BJ (cell line): ENCODE data around the gene RGS6. TPM values are rescaled to one million over a fixed set of nuclear protein-coding genes. Genes with fewer than 3 reads are reported as not detected.

Experiments
- CTCF ChIA-PET: fragments of 350-600 bp; formaldehyde crosslinking; extraction: SDS; loops from one replicate; lab custom pipeline; 2021; ENCODE audit warnings: antibody characterized with exemption, inconsistent platforms; lab: Yijun Ruan, JAX
- POLR2A ChIA-PET: fragments of 300-600 bp; sonication (Branson Sonifier 250); formaldehyde crosslinking; extraction: SDS; loops from one replicate; lab custom pipeline; 2021; ENCODE audit warnings: antibody characterized with exemption; lab: Charles Lee
- DNase-seq: peaks from one replicate; pipeline ENCODE4 v3.0.0-alpha.2; 2011; ENCODE audit warnings: low read depth
- H3K27me3 ChIP-seq: 2 replicates; pipeline ENCODE4 v1.6.0; 2011; ENCODE audit warnings: low read length; ENCODE audit not compliant: control insufficient read depth, insufficient read depth
- H3K36me3 ChIP-seq: 2 replicates; pipeline ENCODE4 v1.5.1; 2011; ENCODE audit warnings: low read length; ENCODE audit not compliant: control insufficient read depth, insufficient read depth
- H3K4me3 ChIP-seq: 2 replicates; pipeline ENCODE4 v1.5.1; 2011; ENCODE audit warnings: low read depth, mild to moderate bottlenecking, control low read depth, low read length
- polyA plus RNA-seq: library from polyadenylated mRNA; depleted of rRNA; stranded (reverse); fragments of >200 nt; gene quantifications from 2 replicates; pipeline ENCODE4 v1.2.3, GENCODE V29; 2011
- TF ChIP-seq, protein P1 (sequence below): IDR thresholded peaks from 2 replicates; pipeline ENCODE4 v1.5.1; 2011; ENCODE audit warnings: low read depth, mild to moderate bottlenecking, control low read depth, inconsistent platforms, low read length, moderate library complexity; ENCODE audit not compliant: insufficient read depth

Gene RGS6
- polyA plus RNA-seq, 1 experiment: not detected

DNA sequence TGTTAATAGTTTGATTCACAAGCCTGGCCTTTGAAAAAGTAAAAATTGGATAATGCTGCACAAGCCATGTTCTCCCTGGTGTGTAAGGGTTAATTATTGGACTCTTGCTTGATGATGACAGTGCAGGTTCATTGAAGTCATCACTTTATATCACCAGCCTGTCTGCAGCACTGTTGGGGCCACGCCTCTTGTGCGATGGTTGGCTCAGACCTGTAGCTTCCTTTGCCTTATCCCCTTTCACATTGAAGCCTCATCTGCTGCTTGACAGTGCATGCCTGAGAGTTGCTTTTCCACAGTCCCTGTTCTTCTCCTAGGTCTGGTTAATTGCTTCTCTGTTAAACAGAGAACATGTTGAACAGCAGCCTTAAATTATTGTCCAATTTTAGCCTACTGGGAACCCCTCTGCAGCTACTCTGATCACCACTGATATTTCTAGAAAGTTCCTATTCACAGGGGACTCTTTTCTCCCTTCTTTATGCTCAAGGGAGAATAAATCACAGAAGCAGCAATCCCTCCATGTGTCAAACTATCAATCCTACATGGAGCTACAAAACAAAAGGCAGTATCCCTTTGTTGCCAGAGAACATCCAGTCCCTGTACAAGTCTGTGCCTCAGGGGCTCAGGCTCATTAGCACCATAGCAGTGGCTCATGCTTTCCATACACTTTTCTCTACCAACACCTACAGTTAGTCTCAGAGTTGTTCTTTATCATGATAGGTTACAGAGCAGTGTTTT lies 322.1 kb downstream of the RGS6 start:
- Histone ChIP-seq H3K27me3 (no peaks in the 10 kb centered on the region), H3K36me3 (no peaks in the 10 kb centered on the region), H3K4me3 (no peak overlapping the region)
- ChIA-PET POLR2A (no interaction called here), CTCF (no interaction called here)
- DNase-seq: no peak
- TF ChIP-seq, protein P1, sequence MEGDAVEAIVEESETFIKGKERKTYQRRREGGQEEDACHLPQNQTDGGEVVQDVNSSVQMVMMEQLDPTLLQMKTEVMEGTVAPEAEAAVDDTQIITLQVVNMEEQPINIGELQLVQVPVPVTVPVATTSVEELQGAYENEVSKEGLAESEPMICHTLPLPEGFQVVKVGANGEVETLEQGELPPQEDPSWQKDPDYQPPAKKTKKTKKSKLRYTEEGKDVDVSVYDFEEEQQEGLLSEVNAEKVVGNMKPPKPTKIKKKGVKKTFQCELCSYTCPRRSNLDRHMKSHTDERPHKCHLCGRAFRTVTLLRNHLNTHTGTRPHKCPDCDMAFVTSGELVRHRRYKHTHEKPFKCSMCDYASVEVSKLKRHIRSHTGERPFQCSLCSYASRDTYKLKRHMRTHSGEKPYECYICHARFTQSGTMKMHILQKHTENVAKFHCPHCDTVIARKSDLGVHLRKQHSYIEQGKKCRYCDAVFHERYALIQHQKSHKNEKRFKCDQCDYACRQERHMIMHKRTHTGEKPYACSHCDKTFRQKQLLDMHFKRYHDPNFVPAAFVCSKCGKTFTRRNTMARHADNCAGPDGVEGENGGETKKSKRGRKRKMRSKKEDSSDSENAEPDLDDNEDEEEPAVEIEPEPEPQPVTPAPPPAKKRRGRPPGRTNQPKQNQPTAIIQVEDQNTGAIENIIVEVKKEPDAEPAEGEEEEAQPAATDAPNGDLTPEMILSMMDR: no peak

DNA sequence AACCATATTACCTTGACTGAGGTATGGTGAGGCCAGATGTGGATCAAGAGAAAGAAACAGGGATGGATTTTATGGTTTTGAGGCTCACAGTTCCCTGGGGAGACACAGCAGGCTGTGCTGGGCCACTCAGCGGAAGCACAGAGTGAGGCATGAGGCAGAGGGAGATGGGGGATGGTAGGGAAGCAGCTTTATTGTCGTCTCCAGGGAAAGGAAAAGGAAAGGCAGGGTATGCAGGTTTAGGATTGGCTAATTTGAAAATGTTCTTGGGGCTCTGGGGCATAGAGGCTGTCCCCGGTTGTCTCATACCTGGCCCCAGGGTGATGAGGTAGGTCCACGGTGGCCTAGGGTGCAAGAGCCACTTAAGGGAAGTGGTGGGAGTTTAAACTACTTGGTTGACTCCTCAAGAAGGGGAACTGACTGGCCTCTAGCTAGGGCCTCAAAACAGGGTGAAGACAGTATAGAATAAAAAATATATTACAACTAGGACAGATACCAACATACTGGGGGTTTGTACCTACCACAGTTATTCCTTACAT lies 322.8 kb downstream of the RGS6 start:
- CTCF ChIA-PET: no interaction called here

DNA sequence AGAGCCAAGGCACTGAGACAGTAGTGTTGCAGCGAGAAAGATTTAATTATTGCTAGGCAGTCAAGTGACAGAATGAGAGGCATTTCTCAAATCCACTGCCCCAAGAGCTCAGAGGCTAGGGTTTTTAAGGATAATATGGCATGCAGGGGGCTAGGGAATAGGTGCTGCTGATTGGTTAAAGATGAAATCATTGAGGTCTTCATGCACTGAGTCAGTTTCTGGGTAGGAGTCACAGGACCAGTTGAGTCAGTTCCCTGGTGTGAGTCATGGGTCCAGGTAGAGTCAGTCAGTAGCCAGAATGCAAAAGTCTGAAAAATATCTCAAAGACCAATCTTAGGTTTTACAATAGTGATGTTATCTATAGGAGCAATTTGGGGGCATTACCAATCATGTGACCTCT lies 323.8 kb downstream of the RGS6 start:
- H3K36me3 ChIP-seq: no peaks in the 10 kb centered on the region
- TF ChIP-seq, protein P1: no peak
- ChIA-PET CTCF (no interaction called here), POLR2A (no interaction called here)
- H3K4me3 ChIP-seq: no peak overlapping the region
- no peaks in the 10 kb centered on the region for H3K27me3 ChIP-seq
- DNase-seq: no peak

More for the DNA sequence above, 322.8 kb downstream of the RGS6 start:
- POLR2A ChIA-PET: no interaction called here
- no peaks in the 10 kb centered on the region for H3K27me3 ChIP-seq
- no peak for DNase-seq
- H3K36me3 ChIP-seq: no peaks in the 10 kb centered on the region
- TF ChIP-seq, protein P1: no peak
- no peak overlapping the region for H3K4me3 ChIP-seq

DNA sequence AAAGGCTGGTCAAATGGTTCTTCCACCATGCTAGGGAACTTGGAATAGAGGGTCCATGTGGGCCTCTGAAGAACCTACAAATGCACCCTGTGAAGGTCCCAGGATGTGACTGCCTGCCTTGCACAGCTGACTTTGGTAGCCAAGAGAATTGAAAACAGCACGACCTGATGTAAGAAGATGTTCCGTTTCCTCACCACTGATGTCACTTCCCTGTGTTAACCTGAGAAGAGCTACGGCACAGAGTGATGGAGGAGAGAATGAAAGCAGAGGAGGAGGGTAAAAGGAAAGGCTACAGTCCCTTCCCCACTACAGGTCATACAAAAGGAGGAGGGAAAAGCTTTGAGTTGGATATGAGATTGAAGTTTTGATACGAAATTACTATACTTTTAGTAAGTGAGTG lies 328.8 kb downstream of the RGS6 start:
- ChIA-PET CTCF (no interaction called here), POLR2A (no interaction called here)
- TF ChIP-seq, protein P1: no peak
- H3K36me3 ChIP-seq: no peaks in the 10 kb centered on the region
- H3K4me3 ChIP-seq: no peak overlapping the region
- no peaks in the 10 kb centered on the region for H3K27me3 ChIP-seq
- DNase-seq: no peak

DNA sequence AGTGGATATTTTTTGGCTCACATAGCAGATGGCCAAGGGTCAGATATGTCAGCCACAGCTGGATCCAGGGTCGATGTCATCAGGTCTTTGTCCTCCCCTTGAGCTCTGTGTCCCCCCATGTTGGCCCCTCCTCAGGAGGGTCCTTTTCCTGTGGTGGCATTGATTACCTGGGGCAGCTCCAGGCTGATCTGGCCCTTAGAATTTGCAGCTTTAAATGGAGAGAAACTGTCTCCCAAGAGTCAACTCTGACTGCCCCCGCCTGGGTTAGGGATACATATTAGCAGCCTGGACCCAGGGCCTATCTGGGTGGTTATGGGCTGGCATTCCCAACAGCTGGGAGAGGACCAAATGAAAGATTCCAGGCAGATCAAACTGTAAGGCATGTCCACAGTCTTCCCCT lies 330.5 kb downstream of the RGS6 start:
- TF ChIP-seq, protein P1: no peak
- Histone ChIP-seq H3K27me3 (no peaks in the 10 kb centered on the region), H3K36me3 (no peaks in the 10 kb centered on the region), H3K4me3 (no peak overlapping the region)
- DNase-seq: no peak
- ChIA-PET POLR2A (no interaction called here), CTCF (no interaction called here)
